ENCODE measurements around the gene RAD9B.
"Not testable (repeated sequence)": the region's sequence is repeated elsewhere in the genome, so short reads cannot be mapped to it uniquely, and the experiment has no call there.

The RAD9B gene

GRCh38 chr12:110537605-110538409 is 35.7 kb downstream of the RAD9B start:
- ATAC-seq: no peak
- peaks cover 53% of the 10 kb centered on the region for H3K36me3 Mint-ChIP-seq (ENCODE audit: low read depth)
- no peak overlapping the region for H3K4me3 Mint-ChIP-seq
- peaks cover 33% of the 10 kb centered on the region for H3K4me1 Mint-ChIP-seq
- no peaks in the 10 kb centered on the region for H3K27me3 Mint-ChIP-seq
- H3K27ac Mint-ChIP-seq: no peak overlapping the region
- DNase-seq: no peak
- no peaks in the 10 kb centered on the region for H3K9me3 Mint-ChIP-seq

GRCh38 chr12:110538869-110539622 is 36.9 kb downstream of the RAD9B start:
- H3K27ac Mint-ChIP-seq: no peak overlapping the region
- H3K4me3 Mint-ChIP-seq: no peak overlapping the region
- no peak for DNase-seq
- ATAC-seq: no peak
- H3K4me1 Mint-ChIP-seq: peaks cover 34% of the 10 kb centered on the region
- H3K36me3 Mint-ChIP-seq (ENCODE audit: low read depth): peaks cover 54% of the 10 kb centered on the region
- H3K9me3 Mint-ChIP-seq: no peaks in the 10 kb centered on the region
- no peaks in the 10 kb centered on the region for H3K27me3 Mint-ChIP-seq

GRCh38 chr12:110540048-110540447 is 37.9 kb downstream of the RAD9B start:
- no peaks in the 10 kb centered on the region for H3K27me3 Mint-ChIP-seq
- no peak overlapping the region for H3K4me3 Mint-ChIP-seq
- no peak for ATAC-seq
- no peak overlapping the region for H3K27ac Mint-ChIP-seq
- H3K36me3 Mint-ChIP-seq (ENCODE audit: low read depth): peaks cover 48% of the 10 kb centered on the region
- H3K4me1 Mint-ChIP-seq: peaks cover 25% of the 10 kb centered on the region
- no peaks in the 10 kb centered on the region for H3K9me3 Mint-ChIP-seq
- DNase-seq: no peak

- Mint-ChIP-seq H3K27me3 (no peaks in the 10 kb centered on the region), H3K9me3 (no peaks in the 10 kb centered on the region), H3K36me3 (ENCODE audit: low read depth) (peaks cover 50% of the 10 kb centered on the region), H3K4me3 (no peak overlapping the region), H3K27ac (peak overlapping the region; percentile 34), H3K4me1 (peaks cover 40% of the 10 kb centered on the region)
- DNase-seq: no peak
- no peak for ATAC-seq
Observed at GRCh38 chr12:110543252-110543959, 41.3 kb downstream of the RAD9B start.

- no peaks in the 10 kb centered on the region for H3K27me3 Mint-ChIP-seq
- ATAC-seq (no peak), DNase-seq (no peak)
- H3K4me1 Mint-ChIP-seq: peaks cover 44% of the 10 kb centered on the region
- H3K27ac Mint-ChIP-seq: peak overlapping the region; percentile 34
- H3K4me3 Mint-ChIP-seq: no peak overlapping the region
- peaks cover 47% of the 10 kb centered on the region for H3K36me3 Mint-ChIP-seq (ENCODE audit: low read depth)
- no peaks in the 10 kb centered on the region for H3K9me3 Mint-ChIP-seq
Observed at GRCh38 chr12:110543965-110544364, 41.8 kb downstream of the RAD9B start.

- not testable (repeated sequence) for ATAC-seq, H3K27me3 Mint-ChIP-seq, DNase-seq, H3K4me3 Mint-ChIP-seq, H3K9me3 Mint-ChIP-seq
- Mint-ChIP-seq H3K27ac (peak overlapping the region; percentile 26), H3K36me3 (ENCODE audit: low read depth) (peaks cover 43% of the 10 kb centered on the region), H3K4me1 (peaks cover 50% of the 10 kb centered on the region)
Observed at GRCh38 chr12:110545259-110545658, 43.1 kb downstream of the RAD9B start.

- DNase-seq (no peak), ATAC-seq (no peak)
- peak overlapping the region; percentile 47 for H3K27ac Mint-ChIP-seq
- peaks cover 45% of the 10 kb centered on the region for H3K36me3 Mint-ChIP-seq (ENCODE audit: low read depth)
- H3K4me3 Mint-ChIP-seq: no peak overlapping the region
- peaks cover 55% of the 10 kb centered on the region for H3K4me1 Mint-ChIP-seq
- H3K9me3 Mint-ChIP-seq: no peaks in the 10 kb centered on the region
- no peaks in the 10 kb centered on the region for H3K27me3 Mint-ChIP-seq
Observed at GRCh38 chr12:110545812-110546211, 43.7 kb downstream of the RAD9B start.

- Mint-ChIP-seq H3K27ac (peak overlapping the region; percentile 47), H3K36me3 (ENCODE audit: low read depth) (peaks cover 48% of the 10 kb centered on the region), H3K4me3 (no peak overlapping the region), H3K9me3 (no peaks in the 10 kb centered on the region), H3K4me1 (peaks cover 57% of the 10 kb centered on the region), H3K27me3 (no peaks in the 10 kb centered on the region)
- no peak for ATAC-seq
- DNase-seq: no peak
Observed at GRCh38 chr12:110546339-110546738, 44.2 kb downstream of the RAD9B start.

GRCh38 chr12:110547090-110547489 is 45.0 kb downstream of the RAD9B start:
- Mint-ChIP-seq H3K4me3 (no peak overlapping the region), H3K36me3 (ENCODE audit: low read depth) (peaks cover 54% of the 10 kb centered on the region), H3K27me3 (no peaks in the 10 kb centered on the region), H3K27ac (no peak overlapping the region), H3K4me1 (peaks cover 56% of the 10 kb centered on the region), H3K9me3 (no peaks in the 10 kb centered on the region)
- DNase-seq (no peak), ATAC-seq (no peak)

GRCh38 chr12:110548678-110549077 is 46.5 kb downstream of the RAD9B start:
- Mint-ChIP-seq H3K4me3 (no peak overlapping the region), H3K27ac (peak overlapping the region; percentile 55), H3K4me1 (peaks cover 42% of the 10 kb centered on the region), H3K27me3 (no peaks in the 10 kb centered on the region), H3K36me3 (ENCODE audit: low read depth) (peaks cover 48% of the 10 kb centered on the region), H3K9me3 (no peaks in the 10 kb centered on the region)
- ATAC-seq (no peak), DNase-seq (no peak)

GRCh38 chr12:110549716-110550115 is 47.6 kb downstream of the RAD9B start:
- H3K36me3 Mint-ChIP-seq (ENCODE audit: low read depth): peaks cover 43% of the 10 kb centered on the region
- peak overlapping the region; percentile 52 for H3K27ac Mint-ChIP-seq
- DNase-seq (no peak), ATAC-seq (no peak)
- H3K4me1 Mint-ChIP-seq: peaks cover 42% of the 10 kb centered on the region
- no peak overlapping the region for H3K4me3 Mint-ChIP-seq
- H3K9me3 Mint-ChIP-seq: no peaks in the 10 kb centered on the region
- no peaks in the 10 kb centered on the region for H3K27me3 Mint-ChIP-seq

GRCh38 chr12:110550981-110551380 is 48.9 kb downstream of the RAD9B start:
- H3K27ac Mint-ChIP-seq: no peak overlapping the region
- ATAC-seq (no peak), DNase-seq (no peak)
- peaks cover 45% of the 10 kb centered on the region for H3K4me1 Mint-ChIP-seq
- H3K4me3 Mint-ChIP-seq: no peak overlapping the region
- H3K27me3 Mint-ChIP-seq: no peaks in the 10 kb centered on the region
- H3K36me3 Mint-ChIP-seq (ENCODE audit: low read depth): peaks cover 34% of the 10 kb centered on the region
- H3K9me3 Mint-ChIP-seq: no peaks in the 10 kb centered on the region
